Hair follicular keratinocyte (primary cell): ENCODE results near the gene BRICD5. TPM values are rescaled to one million over a fixed set of nuclear protein-coding genes. Genes with fewer than 3 reads are reported as not detected.

Source experiments
- total RNA-seq: library from RNA; depleted of rRNA; stranded (reverse); fragments of >200 nt; gene quantifications from 2 replicates; pipeline ENCODE4 v1.2.3, GENCODE V29; 2015

The BRICD5 gene
- 0.55 and 2.0 TPM in 2 replicates for total RNA-seq

GRCh38 chr16:2210386-2211365 is at the start of gene BRICD5:
BRICD5 (minus strand) TSS chr16:2210863; CDS start chr16:2210833, 30 bp downstream.

DNA sequence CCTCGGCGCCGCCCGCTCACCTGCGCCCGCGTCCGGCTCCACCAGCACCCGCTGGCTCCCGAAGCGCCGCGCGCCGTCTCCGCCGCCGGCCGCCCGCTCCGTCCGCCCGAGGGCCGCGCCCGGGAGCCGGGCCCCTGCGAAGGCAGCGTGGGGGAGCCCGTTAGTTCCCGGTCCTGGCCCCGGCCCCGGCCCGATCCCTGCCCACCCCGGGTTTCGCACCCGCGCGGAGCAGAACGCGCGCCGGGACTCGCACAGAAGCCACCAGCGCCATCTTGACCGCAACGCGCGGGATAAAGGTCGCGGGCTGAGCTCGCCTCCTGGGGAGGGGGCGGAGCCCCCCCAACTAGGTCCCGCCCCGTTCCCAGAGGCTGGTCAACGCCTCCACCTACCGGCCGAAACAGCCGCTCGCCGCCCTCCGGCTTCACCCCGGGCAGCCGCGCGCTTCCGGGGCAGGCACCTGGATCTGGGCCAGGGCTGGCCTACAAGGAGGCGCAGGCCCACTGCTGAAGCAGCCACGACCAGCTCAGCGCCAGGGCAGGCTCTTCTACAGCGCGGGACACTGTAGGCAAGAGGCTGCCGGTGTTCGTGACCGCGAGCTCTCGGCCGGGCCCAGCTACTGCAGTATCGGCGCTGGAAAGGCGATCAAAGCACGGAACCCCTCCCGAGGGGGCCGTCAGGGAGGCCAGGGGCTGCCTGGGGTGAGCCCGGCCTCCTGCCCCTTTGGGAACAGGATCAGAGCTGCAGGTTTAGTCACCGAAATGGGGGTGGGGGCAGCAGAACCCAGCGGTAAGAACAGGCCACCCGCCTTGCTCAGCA is 40.8 kb upstream of the BRICD5 start, which contains the start of gene ECI1:
Gene ECI1 (minus strand): TSS at position 292 of the 816 bp plus-strand sequence. CDS start 21 bp downstream, at position 271.

DNA sequence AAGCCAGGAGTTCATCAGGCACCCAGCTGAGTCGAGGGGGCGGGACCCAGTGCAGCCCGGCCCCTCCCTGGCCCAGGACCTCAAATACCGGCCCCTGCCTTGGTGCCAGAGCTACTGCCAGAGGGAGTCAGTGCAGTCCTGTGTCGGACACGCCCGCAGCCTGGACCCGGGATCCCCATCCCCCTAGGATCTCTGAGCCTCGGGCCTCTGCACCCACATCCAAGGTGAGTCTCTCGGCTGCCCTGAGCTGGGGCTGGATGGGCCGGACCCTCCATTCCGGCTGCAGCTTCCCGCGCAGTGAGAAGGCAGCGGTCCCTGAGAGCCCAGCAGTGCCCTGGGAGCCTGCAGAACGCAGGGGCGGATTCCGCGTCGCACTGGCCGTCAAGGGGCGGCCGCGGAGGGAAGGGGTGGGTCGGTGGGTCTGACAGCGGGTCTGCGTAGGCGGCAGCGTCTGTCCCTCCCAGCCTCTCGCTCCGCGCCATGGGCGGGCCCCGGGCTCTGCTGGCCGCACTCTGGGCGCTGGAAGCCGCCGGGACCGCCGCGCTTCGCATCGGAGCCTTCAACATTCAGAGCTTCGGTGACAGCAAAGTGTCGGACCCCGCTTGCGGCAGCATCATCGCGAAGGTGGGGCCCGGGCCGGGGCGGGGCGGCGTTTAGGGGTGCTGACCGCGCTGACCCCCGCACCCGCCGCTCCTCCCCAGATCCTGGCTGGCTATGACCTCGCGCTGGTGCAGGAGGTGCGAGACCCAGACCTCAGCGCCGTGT is 25.9 kb upstream of the BRICD5 start, which contains the start of gene DNASE1L2:
Gene DNASE1L2 (plus strand): TSS at position 108 of the 765 bp plus-strand sequence. CDS start 373 bp downstream, at position 481.

DNA sequence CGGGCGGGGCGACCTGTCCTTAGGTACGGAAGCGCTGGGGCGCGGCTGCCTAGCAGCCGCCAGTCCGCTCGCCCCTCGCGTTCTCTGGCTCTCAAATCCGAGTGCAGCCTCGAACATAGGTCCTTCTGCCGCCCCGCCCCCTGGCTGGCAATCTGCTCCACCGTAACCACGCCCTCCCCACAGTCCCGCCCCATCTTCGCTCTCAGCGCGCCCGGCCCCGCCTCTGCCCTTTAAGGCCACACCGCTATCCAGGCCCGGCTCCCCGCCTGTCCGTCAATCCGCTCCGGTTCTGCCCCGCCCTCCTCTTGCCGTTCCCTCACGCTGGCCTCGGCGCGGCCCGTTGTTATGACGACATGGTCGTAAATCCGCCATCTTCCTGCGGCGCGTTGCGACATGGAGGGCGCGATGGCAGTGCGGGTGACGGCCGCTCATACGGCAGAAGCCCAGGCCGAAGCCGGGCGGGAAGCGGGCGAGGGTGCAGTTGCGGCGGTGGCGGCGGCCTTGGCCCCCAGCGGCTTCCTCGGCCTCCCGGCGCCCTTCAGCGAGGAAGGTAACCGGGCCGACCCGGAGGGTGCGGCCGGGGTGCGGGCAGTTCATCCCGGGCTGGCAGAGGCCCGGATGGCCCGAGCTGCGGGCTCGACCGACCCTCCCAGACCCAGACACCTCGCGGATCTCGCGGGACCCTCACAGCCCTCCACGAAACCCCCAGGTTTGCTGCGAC is 12.7 kb upstream of the BRICD5 start, which contains the start of gene E4F1:
Gene E4F1 (plus strand): TSS at position 371 of the 721 bp plus-strand sequence. CDS start 23 bp downstream, at position 394.

GRCh38 chr16:2214719-2214968 is 4.0 kb upstream of the BRICD5 start, which contains the start of gene PGP:
PGP (minus strand) TSS chr16:2214840; CDS start chr16:2214777, 63 bp downstream.

GRCh38 chr16:2205104-2205966 is 5.3 kb downstream of the BRICD5 start, which contains the start of gene MLST8:
MLST8 (plus strand) TSS chr16:2205454; CDS start chr16:2206086, 632 bp downstream.

GRCh38 chr16:2196162-2196980 is 14.3 kb downstream of the BRICD5 start, which contains the start of gene CASKIN1:
CASKIN1 (minus strand) TSS chr16:2196605; CDS start chr16:2196432, 173 bp downstream.

Other genes starting within 250 kb of the BRICD5 start
- gene RPS2, start 246.0 kb downstream of the BRICD5 start, total RNA-seq: 4,608 and 4,861 TPM in 2 replicates
- 0.16 TPM in 1 of 2 replicates, not detected in the other for gene RNF151, start 244.0 kb downstream of the BRICD5 start, total RNA-seq
- gene TBL3, start 238.8 kb downstream of the BRICD5 start, total RNA-seq: 85.0 and 114 TPM in 2 replicates
- 1.2 and 2.1 TPM in 2 replicates for gene NOXO1, start 229.4 kb downstream of the BRICD5 start, total RNA-seq
- gene GFER, start 226.7 kb downstream of the BRICD5 start, total RNA-seq: 21.3 and 23.3 TPM in 2 replicates
- 0.68 and 5.4 TPM in 2 replicates for gene SYNGR3, start 220.9 kb downstream of the BRICD5 start, total RNA-seq
- gene ZNF598, start 201.0 kb downstream of the BRICD5 start, total RNA-seq: 62.8 and 87.5 TPM in 2 replicates
- 0.68 TPM in 1 of 2 replicates, not detected in the other for gene NPW, start 191.1 kb downstream of the BRICD5 start, total RNA-seq
- 7.6 and 7.9 TPM in 2 replicates for gene NHERF2, start 184.0 kb downstream of the BRICD5 start, total RNA-seq
- 23.2 and 40.5 TPM in 2 replicates for gene NTHL1, start 163.0 kb downstream of the BRICD5 start, total RNA-seq
- gene TSC2, start 162.9 kb downstream of the BRICD5 start, total RNA-seq: 22.3 and 23.4 TPM in 2 replicates
- 44.1 and 44.7 TPM in 2 replicates for gene PKD1, start 75.0 kb downstream of the BRICD5 start, total RNA-seq
- gene RAB26, start 62.2 kb downstream of the BRICD5 start, total RNA-seq: not detected in 2 replicates
- gene TRAF7, start 55.1 kb downstream of the BRICD5 start, total RNA-seq: 70.1 and 85.1 TPM in 2 replicates
- gene CASKIN1, start 14.3 kb downstream of the BRICD5 start, total RNA-seq: under 0.01 and 0.16 TPM in 2 replicates
- gene MLST8, start 5.4 kb downstream of the BRICD5 start, total RNA-seq: 94.2 and 110 TPM in 2 replicates
- gene PGP, start 4.0 kb upstream of the BRICD5 start, total RNA-seq: 18.6 and 24.5 TPM in 2 replicates
- 24.7 and 29.4 TPM in 2 replicates for gene E4F1, start 12.7 kb upstream of the BRICD5 start, total RNA-seq
- gene DNASE1L2, start 25.6 kb upstream of the BRICD5 start, total RNA-seq: 0.78 TPM in 1 of 2 replicates, not detected in the other
- 58.9 and 66.1 TPM in 2 replicates for gene ECI1, start 40.7 kb upstream of the BRICD5 start, total RNA-seq
- 162 and 206 TPM in 2 replicates for gene RNPS1, start 57.3 kb upstream of the BRICD5 start, total RNA-seq
- 0.16 TPM in 1 of 2 replicates, not detected in the other for gene ABCA3, start 129.9 kb upstream of the BRICD5 start, total RNA-seq
- gene CCNF, start 218.6 kb upstream of the BRICD5 start, total RNA-seq: 10.7 and 35.5 TPM in 2 replicates
- gene TEDC2, start 249.2 kb upstream of the BRICD5 start, total RNA-seq: 5.6 and 14.3 TPM in 2 replicates